Mammary epithelial cell (primary cell): Measurements from ENCODE around the gene EOMES.

Experiments
- CTCF ChIP-seq, 2 donors: IDR thresholded peaks in 1 of 2; conservative IDR thresholded peaks in 1 of 2; 2 replicates each; pipeline ENCODE4 v1.5.1; 2011 to 2012; ENCODE audit warnings: inconsistent platforms in 2 of 2, low read length in 2 of 2, mild to moderate bottlenecking in 2 of 2, control low read depth in 1 of 2, low read depth in 1 of 2; ENCODE audit not compliant: insufficient read depth in 1 of 2; ENCODE audit errors: extremely low read depth in 1 of 2
- EZH2 ChIP-seq: IDR thresholded peaks from 2 replicates; pipeline ENCODE4 v1.6.1; 2012; ENCODE audit warnings: low read length, inconsistent platforms, borderline replicate concordance

DNA sequence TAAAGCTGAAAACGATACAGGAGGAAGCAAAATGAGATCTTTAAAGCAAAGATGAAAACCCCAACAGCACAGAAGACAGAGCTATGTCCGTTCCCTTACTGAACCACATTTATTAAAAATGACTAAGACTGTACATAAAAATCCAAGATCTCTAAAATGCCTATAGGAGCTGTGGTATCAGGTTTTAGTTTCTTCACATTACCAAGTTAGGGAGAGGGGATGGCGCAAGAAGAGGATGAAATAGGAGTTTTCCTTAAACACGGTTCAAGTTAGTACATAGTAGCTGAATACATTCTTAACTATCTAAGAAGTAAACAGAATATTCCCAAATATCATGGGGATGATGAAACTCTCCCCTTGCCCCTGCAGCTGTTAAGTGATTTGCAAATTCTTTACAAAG lies 6.3 kb downstream of the EOMES start:
- TF ChIP-seq EZH2 (no peak), CTCF (conservative IDR thresholded peaks at IDR 0.05 in 1 of 2, IDR thresholded peaks at IDR 0.05 in 1 of 2; ENCODE audit: extremely low read depth in 1 of 2, insufficient read depth in 1 of 2, low read depth in 1 of 2, low read length in 2 of 2) (no peak)
